ENCODE data around the gene PHC3.

Gene PHC3

DNA sequence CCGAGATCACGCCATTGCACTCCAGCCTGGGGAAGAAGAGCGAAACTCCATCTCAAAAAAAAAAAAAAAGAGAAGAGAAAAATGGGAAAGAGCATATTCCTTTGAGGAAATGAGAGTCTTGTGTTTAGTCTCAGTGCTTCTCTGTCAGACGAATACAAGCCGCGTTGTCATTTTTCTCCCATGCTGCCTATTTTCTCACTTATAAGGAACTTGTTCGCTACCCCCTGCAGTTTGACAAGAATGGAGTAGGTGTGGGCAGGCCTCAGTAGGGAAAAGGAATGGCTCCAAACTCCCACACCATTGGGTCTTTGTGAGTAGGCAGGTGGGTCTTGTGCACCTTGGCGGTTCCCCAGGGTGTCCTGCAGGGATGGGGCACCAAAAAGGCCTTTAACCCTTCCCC lies 137.3 kb downstream of the PHC3 start:
- DNase-seq (ENCODE audit: extremely low read depth, insufficient read length), result no peak
- H3K4me3 ChIP-seq (replicated peaks; ENCODE audit: low read depth, low read length), result 0 out of 2 replicates have a peak overlapping the region, but pooled peaks have one; percentile 24
- H3K27me3 ChIP-seq (replicated peaks; ENCODE audit: control insufficient read depth, insufficient read depth, low read length), result no peaks in the 10 kb centered on the region
- TF ChIP-seq, protein P1, sequence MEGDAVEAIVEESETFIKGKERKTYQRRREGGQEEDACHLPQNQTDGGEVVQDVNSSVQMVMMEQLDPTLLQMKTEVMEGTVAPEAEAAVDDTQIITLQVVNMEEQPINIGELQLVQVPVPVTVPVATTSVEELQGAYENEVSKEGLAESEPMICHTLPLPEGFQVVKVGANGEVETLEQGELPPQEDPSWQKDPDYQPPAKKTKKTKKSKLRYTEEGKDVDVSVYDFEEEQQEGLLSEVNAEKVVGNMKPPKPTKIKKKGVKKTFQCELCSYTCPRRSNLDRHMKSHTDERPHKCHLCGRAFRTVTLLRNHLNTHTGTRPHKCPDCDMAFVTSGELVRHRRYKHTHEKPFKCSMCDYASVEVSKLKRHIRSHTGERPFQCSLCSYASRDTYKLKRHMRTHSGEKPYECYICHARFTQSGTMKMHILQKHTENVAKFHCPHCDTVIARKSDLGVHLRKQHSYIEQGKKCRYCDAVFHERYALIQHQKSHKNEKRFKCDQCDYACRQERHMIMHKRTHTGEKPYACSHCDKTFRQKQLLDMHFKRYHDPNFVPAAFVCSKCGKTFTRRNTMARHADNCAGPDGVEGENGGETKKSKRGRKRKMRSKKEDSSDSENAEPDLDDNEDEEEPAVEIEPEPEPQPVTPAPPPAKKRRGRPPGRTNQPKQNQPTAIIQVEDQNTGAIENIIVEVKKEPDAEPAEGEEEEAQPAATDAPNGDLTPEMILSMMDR (IDR thresholded peaks at IDR 0.05; ENCODE audit: insufficient read depth, low read length, poor library complexity, severe bottlenecking), result no peak
- H3K36me3 ChIP-seq (ENCODE audit: control insufficient read depth, insufficient read depth, low read length), result peaks cover 3% of the 10 kb centered on the region

DNA sequence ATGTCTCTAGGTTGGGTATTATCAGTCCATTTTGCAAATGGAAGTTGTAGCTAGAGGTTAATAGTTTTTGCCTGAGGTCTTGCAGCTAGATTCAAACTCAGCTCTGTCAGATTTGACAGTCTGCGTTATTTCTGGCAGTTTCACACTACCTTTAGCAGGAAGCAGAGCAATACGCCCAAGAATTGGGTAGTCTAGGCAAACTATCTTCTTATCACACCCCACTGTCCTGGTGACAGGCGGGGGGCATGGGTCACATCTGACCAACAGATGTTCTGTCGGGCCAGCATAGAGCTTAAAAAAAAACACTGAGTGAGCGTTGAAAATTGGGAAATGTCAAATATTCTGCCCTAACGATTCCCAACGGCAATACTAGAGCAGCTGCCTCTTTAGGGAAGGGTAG lies 138.0 kb downstream of the PHC3 start:
- Histone ChIP-seq H3K27me3 (replicated peaks; ENCODE audit: control insufficient read depth, insufficient read depth, low read length) (no peaks in the 10 kb centered on the region), H3K4me3 (replicated peaks; ENCODE audit: low read depth, low read length) (no peak overlapping the region), H3K36me3 (ENCODE audit: control insufficient read depth, insufficient read depth, low read length) (peaks cover 3% of the 10 kb centered on the region)
- TF ChIP-seq, protein P1 (IDR thresholded peaks at IDR 0.05; ENCODE audit: insufficient read depth, low read length, poor library complexity, severe bottlenecking), result no peak
- no peak for DNase-seq (ENCODE audit: extremely low read depth, insufficient read length)

- DNase-seq (ENCODE audit: extremely low read depth, insufficient read length), result no peak
- Histone ChIP-seq H3K27me3 (replicated peaks; ENCODE audit: control insufficient read depth, insufficient read depth, low read length) (no peaks in the 10 kb centered on the region), H3K36me3 (ENCODE audit: control insufficient read depth, insufficient read depth, low read length) (no peaks in the 10 kb centered on the region), H3K4me3 (replicated peaks; ENCODE audit: low read depth, low read length) (peak overlapping the region; percentile 84)
- TF ChIP-seq, protein P1 (IDR thresholded peaks at IDR 0.05; ENCODE audit: insufficient read depth, low read length, poor library complexity, severe bottlenecking), result no peak
Measured at GRCh38 chr3:170040418-170040817, 141.1 kb downstream of the PHC3 start.

GRCh38 chr3:170038434-170039110 lies 143.0 kb downstream of the PHC3 start:
- peak overlapping the region; percentile 84 for H3K4me3 ChIP-seq (replicated peaks; ENCODE audit: low read depth, low read length)
- H3K27me3 ChIP-seq (replicated peaks; ENCODE audit: control insufficient read depth, insufficient read depth, low read length), result no peaks in the 10 kb centered on the region
- no peaks in the 10 kb centered on the region for H3K36me3 ChIP-seq (ENCODE audit: control insufficient read depth, insufficient read depth, low read length)
- peak; percentile 64 for DNase-seq (ENCODE audit: extremely low read depth, insufficient read length)
- TF ChIP-seq, protein P1 (IDR thresholded peaks at IDR 0.05; ENCODE audit: insufficient read depth, low read length, poor library complexity, severe bottlenecking), result no peak

Measured in GM06990 (cell line).